Tibial nerve (tissue), 4 donors: ENCODE measurements around the gene CDC42BPB. TPM values are rescaled to one million over a fixed set of nuclear protein-coding genes. Genes with fewer than 3 reads are reported as not detected.
"Not testable (repeated sequence)": the region's sequence is repeated elsewhere in the genome, so short reads cannot be mapped to it uniquely, and the experiment has no call there.

Source experiments
- DNase-seq, 2 donors: peaks; one replicate each; pipeline ENCODE4 v3.0.0-alpha.2; 2019; ENCODE audit warnings: low spot score in 2 of 2
- H3K27ac ChIP-seq, 4 donors: fragments of 200-600 bp; sonication (generic) in 3 of 4; one replicate each; pipeline ENCODE4 v1.5.1; 2017 to 2019; ENCODE audit warnings: mild to moderate bottlenecking in 1 of 4
- H3K27me3 ChIP-seq, 2 donors: fragments of 200-600 bp; sonication (generic) in 1 of 2; one replicate each; pipeline versions ENCODE4 v1.5.1 to v1.6.0; 2017 to 2019
- H3K36me3 ChIP-seq, 3 donors: fragments of 200-600 bp; sonication (generic); one replicate each; pipeline ENCODE4 v1.5.1; 2018 to 2019
- H3K4me1 ChIP-seq, 4 donors: fragments of 200-600 bp; sonication (generic) in 3 of 4; one replicate each; pipeline ENCODE4 v1.5.1; 2017 to 2019
- H3K4me3 ChIP-seq, 4 donors: fragments of 200-600 bp; sonication (generic) in 3 of 4; one replicate each; pipeline ENCODE4 v1.5.1; 2017 to 2019; ENCODE audit warnings: mild to moderate bottlenecking in 1 of 4, moderate library complexity in 1 of 4
- H3K9me3 ChIP-seq, 4 donors: fragments of 200-600 bp; sonication (generic) in 3 of 4; one replicate each; pipeline ENCODE4 v1.5.1; 2017 to 2019
- EP300 ChIP-seq, 2 donors: sonication (generic); formaldehyde crosslinking; IDR thresholded peaks; one replicate each; pipeline ENCODE4 v1.6.1; 2017; ENCODE audit warnings: antibody characterized with exemption in 2 of 2, mild to moderate bottlenecking in 1 of 2
- POLR2A ChIP-seq, 2 donors: fragments of 450-650 bp; IDR thresholded peaks; one replicate each; pipeline ENCODE4 v1.6.1; 2017; ENCODE audit warnings: antibody characterized with exemption in 2 of 2, mild to moderate bottlenecking in 2 of 2, moderate library complexity in 2 of 2
- WGBS, 2 donors: methylation state at CpG; one replicate each; pipeline ENCODE4 v1.1.5; 2018; 5-methylcytosine and 5-hydroxymethylcytosine counted together
- total RNA-seq, 4 donors: library from RNA; depleted of rRNA; stranded (reverse); fragments of >200 nt; gene quantifications; one replicate each; pipeline ENCODE4 v1.1.0, GENCODE V29; 2016
- TF ChIP-seq, protein P1 (sequence below), 5 experiments: fragments of 200-600 bp in 3 of 5; fragments of 450-650 bp in 2 of 5; sonication (generic) in 3 of 5; IDR thresholded peaks; one replicate each; pipeline ENCODE4 v1.5.1; 2016 to 2019; ENCODE audit warnings: antibody characterized with exemption in 5 of 5, mild to moderate bottlenecking in 3 of 5, moderate library complexity in 2 of 5

The CDC42BPB gene
- total RNA-seq, 4 donors from 2014 or later: 115 to 172 (median 134) TPM

DNA sequence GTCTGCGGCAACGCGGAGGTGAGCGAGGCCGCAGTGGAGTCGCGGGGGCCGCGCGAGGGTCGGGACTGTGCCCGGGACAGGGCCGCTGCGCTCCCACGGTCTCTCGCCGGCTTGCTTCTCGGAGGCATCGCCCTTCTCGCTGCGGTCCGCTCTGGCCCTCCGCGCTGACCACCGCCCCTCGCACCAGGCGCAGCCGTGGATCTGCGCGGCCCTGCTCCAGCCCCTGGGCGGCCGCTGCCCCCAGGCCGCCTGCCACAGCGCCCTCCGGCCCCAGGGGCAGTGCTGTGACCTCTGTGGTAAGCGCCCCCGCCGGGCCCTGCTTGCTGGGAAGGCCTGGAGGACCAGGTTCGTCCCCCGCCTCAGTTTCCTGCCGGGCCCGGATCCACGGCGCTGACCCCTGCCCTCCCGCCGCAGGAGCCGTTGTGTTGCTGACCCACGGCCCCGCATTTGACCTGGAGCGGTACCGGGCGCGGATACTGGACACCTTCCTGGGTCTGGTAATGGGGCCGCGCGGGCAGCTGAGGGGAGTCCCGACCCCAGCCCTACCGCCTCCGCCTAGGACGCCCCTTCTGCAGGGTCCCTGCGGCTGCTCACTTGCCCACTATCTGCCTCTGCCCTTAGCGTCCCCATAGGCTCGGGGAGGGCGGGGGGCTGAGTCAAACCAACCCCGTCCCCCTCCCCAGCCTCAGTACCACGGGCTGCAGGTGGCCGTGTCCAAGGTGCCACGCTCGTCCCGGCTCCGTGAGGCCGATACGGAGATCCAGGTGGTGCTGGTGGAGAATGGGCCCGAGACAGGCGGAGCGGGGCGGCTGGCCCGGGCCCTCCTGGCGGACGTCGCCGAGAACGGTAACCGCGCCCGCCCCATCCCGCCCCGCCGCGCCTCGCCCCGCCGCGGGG is 127.9 kb downstream of the CDC42BPB start:
- DNase-seq: no peak
- H3K4me3 ChIP-seq: peak overlapping the region; percentile 0 to 53 (median 32)
- H3K4me1 ChIP-seq: peaks cover 0 to 36% (median 29%) of the 10 kb centered on the region in 4 donors
- 3 to 5% methylated on average over 24 to 34 of the region's 94 CpGs for WGBS, 2 donors
- peaks cover 0 to 33% (median 0%) of the 10 kb centered on the region in 3 donors for H3K36me3 ChIP-seq
- H3K27me3 ChIP-seq: peaks cover 0 to 58% of the 10 kb centered on the region in 2 donors
- no peaks in the 10 kb centered on the region for H3K9me3 ChIP-seq
- H3K27ac ChIP-seq: peak overlapping the region in 1 of 4 donors; percentile 78
- TF ChIP-seq POLR2A (IDR thresholded peaks at IDR 0.05) (no peak), EP300 (IDR thresholded peaks at IDR 0.05) (no peak)

DNA sequence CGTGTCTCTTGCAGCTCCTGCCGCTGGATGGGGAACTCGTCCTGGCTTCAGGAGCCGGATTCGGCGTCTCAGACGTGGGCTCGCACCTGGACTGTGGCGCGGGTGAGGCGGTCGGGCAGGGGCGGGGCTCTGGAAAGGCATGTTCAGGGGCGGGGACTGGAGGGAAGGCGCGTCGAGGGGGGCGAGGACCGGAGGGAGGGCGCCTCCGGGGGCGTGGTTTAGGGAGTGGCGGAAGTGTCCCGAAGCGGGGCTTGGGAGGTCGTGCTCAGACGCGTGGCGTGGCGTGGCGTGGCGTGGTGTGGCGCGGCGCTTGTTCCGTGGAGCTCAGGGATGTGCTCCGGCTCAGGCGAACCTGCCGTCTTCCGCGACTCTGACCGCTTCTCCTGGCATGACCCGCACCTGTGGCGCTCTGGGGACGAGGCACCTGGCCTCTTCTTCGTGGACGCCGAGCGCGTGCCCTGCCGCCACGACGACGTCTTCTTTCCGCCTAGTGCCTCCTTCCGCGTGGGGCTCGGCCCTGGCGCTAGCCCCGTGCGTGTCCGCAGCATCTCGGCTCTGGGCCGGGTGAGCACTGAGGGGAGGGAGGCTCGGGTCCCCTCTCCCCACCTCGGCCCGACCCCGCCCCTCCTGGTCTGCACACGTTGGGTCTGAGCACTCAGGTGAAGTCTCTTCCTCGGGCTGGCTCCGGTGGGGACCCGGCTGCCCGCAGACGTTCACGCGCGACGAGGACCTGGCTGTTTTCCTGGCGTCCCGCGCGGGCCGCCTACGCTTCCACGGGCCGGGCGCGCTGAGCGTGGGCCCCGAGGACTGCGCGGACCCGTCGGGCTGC is 128.7 kb downstream of the CDC42BPB start:
- Histone ChIP-seq H3K27ac (peak overlapping the region in 1 of 4 donors; percentile 78), H3K4me3 (peak overlapping the region; percentile 16 to 53 (median 36)), H3K36me3 (peaks cover 0 to 25% (median 0%) of the 10 kb centered on the region in 3 donors), H3K9me3 (no peaks in the 10 kb centered on the region), H3K4me1 (peaks cover 0 to 44% (median 33%) of the 10 kb centered on the region in 4 donors), H3K27me3 (peaks cover 0 to 66% of the 10 kb centered on the region in 2 donors)
- 2% methylated on average over 46 to 48 of the region's 94 CpGs for WGBS, 2 donors
- TF ChIP-seq, protein P1, sequence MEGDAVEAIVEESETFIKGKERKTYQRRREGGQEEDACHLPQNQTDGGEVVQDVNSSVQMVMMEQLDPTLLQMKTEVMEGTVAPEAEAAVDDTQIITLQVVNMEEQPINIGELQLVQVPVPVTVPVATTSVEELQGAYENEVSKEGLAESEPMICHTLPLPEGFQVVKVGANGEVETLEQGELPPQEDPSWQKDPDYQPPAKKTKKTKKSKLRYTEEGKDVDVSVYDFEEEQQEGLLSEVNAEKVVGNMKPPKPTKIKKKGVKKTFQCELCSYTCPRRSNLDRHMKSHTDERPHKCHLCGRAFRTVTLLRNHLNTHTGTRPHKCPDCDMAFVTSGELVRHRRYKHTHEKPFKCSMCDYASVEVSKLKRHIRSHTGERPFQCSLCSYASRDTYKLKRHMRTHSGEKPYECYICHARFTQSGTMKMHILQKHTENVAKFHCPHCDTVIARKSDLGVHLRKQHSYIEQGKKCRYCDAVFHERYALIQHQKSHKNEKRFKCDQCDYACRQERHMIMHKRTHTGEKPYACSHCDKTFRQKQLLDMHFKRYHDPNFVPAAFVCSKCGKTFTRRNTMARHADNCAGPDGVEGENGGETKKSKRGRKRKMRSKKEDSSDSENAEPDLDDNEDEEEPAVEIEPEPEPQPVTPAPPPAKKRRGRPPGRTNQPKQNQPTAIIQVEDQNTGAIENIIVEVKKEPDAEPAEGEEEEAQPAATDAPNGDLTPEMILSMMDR (IDR thresholded peaks at IDR 0.05): no peak
- TF ChIP-seq EP300 (IDR thresholded peaks at IDR 0.05) (no peak), POLR2A (IDR thresholded peaks at IDR 0.05) (no peak)
- peak in 1 of 2 donors; percentile 16 for DNase-seq

DNA sequence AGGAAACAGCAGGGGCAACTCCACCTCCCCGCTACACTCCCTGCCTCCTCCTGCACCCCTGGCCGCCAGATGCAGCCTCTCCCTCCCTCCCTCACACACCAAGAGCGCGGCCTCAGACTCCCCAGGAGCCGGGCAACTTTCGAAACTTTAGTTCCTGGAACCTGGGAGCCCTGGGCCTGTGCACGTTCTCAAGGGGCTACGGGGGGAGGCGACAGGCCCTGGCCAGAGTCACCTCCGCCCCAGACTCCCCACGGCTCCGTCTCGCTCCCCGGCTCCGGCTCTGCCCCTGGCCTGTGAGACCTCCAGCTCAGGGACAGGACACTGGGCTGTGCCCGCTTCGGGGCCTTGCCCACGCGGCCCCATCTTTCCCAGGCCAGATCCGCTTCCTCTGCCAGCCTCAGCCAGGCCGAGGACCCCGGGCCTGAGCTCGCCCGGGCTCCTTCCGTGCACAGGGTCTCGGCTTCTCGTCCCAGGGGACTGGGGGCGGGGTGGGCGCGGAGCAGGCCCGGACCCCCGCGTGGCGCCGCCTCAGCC is 129.4 kb downstream of the CDC42BPB start:
- no peak for TF ChIP-seq EP300 (IDR thresholded peaks at IDR 0.05)
- TF ChIP-seq, protein P1 (IDR thresholded peaks at IDR 0.05): no peak
- TF ChIP-seq POLR2A (IDR thresholded peaks at IDR 0.05): no peak
- DNase-seq: no peak
- peaks cover 0 to 73% of the 10 kb centered on the region in 2 donors for H3K27me3 ChIP-seq
- 28 to 52% methylated on average over 7 to 19 of the region's 35 CpGs for WGBS, 2 donors
- H3K36me3 ChIP-seq: peaks cover 0 to 18% (median 0%) of the 10 kb centered on the region in 3 donors
- peaks cover 0 to 51% (median 40%) of the 10 kb centered on the region in 4 donors for H3K4me1 ChIP-seq
- peak overlapping the region; percentile 16 to 53 (median 36) for H3K4me3 ChIP-seq
- peak overlapping the region in 1 of 4 donors; percentile 78 for H3K27ac ChIP-seq
- H3K9me3 ChIP-seq: no peaks in the 10 kb centered on the region

DNA sequence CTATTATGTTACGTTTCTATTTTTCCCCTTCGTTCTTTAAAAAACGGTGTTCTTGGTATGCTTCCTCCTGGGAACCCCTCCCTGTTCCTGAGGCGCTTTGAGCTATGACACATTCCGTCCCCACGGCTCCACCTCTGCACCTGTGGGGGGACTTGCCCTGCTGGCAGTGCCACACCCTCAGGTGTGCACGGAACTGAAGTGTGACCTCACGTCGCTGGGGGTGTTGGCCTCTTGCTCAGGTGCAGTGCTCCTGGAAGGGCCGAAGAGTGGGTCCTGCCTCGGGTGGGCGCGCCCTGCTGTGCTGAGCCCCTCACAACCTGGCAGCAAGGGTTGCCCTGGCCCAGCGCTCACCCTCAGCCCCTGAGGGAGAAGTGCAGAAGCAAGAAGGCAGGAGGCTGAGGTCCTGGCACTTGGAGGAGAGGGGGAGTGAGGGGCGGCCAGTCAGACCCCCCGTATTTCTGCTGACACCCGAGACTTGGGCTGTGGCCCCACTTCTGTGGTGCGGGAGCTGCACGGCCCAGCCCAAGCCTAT is 129.9 kb downstream of the CDC42BPB start:
- no peak for DNase-seq
- peaks cover 0 to 54% (median 44%) of the 10 kb centered on the region in 4 donors for H3K4me1 ChIP-seq
- H3K27me3 ChIP-seq: peaks cover 0 to 79% of the 10 kb centered on the region in 2 donors

DNA sequence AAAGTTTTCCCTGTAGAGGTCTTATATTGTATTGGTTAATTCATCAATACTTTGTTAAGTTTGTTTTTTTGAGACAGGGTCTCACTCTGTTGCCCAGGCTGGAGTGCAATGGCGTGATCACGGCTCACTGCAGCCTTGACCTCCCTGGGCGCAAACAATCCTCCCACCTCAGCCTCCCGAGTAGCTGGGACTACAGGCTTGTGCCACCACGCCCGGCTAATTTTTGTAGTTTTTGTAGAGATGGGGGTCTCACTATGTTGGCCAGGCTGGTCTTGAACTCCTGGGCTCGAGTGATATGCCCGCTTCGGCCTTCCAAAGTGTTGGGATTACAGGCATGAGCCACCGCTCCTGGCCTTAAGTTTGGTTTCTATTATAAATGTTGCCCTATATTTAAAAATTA is 130.5 kb downstream of the CDC42BPB start:
- not testable (repeated sequence) for H3K27ac ChIP-seq, H3K4me3 ChIP-seq, DNase-seq, H3K36me3 ChIP-seq, H3K9me3 ChIP-seq
- H3K27me3 ChIP-seq: peaks cover 0 to 84% of the 10 kb centered on the region in 2 donors
- H3K4me1 ChIP-seq: peaks cover 0 to 54% (median 44%) of the 10 kb centered on the region in 4 donors
- 96 to 99% methylated on average over 10 of the region's 10 CpGs for WGBS, 2 donors

More for the DNA sequence above, 129.9 kb downstream of the CDC42BPB start:
- 62 to 67% methylated on average over 14 to 19 of the region's 19 CpGs for WGBS, 2 donors
- no peaks in the 10 kb centered on the region for H3K9me3 ChIP-seq
- peak overlapping the region in 1 of 4 donors; percentile 51 for H3K4me3 ChIP-seq
- peaks cover 0 to 13% (median 0%) of the 10 kb centered on the region in 3 donors for H3K36me3 ChIP-seq
- TF ChIP-seq POLR2A (IDR thresholded peaks at IDR 0.05) (no peak), EP300 (IDR thresholded peaks at IDR 0.05) (no peak)
- TF ChIP-seq, protein P1 (IDR thresholded peaks at IDR 0.05): no peak
- H3K27ac ChIP-seq: peak overlapping the region in 1 of 4 donors; percentile 78
